HG02943 (cell line): ENCODE data around the gene SETD1A.
A peak's percentile ranks its signal among the peaks of the same experiment; 100 is the strongest.
"Not testable (repeated sequence)": the region's sequence is repeated elsewhere in the genome, so short reads cannot be mapped to it uniquely, and the experiment has no call there.

Experiments
- ATAC-seq: cut with Tn5 transposase; IDR thresholded peaks from one replicate; pipeline ENCODE4 v1.9.1; 2021; ENCODE audit warnings: mild to moderate bottlenecking, low read depth, moderate library complexity; ENCODE audit not compliant: unreplicated experiment

SETD1A gene

GRCh38 chr16:30928390-30928789, 29.2 kb upstream of the SETD1A start:
- no peak for ATAC-seq

- no peak for ATAC-seq
Observed at GRCh38 chr16:30929167-30929566, 28.4 kb upstream of the SETD1A start.

GRCh38 chr16:30930160-30930571, 27.4 kb upstream of the SETD1A start:
- ATAC-seq, result no peak

- no peak for ATAC-seq
Observed at GRCh38 chr16:30931068-30931650, 26.4 kb upstream of the SETD1A start.

- no peak for ATAC-seq
Observed at GRCh38 chr16:30934827-30935557, 22.6 kb upstream of the SETD1A start.

- ATAC-seq, result no peak
Observed at GRCh38 chr16:30937692-30938091, 19.9 kb upstream of the SETD1A start.

- not testable (repeated sequence) for ATAC-seq
Observed at GRCh38 chr16:30939571-30939970, 18.0 kb upstream of the SETD1A start.

GRCh38 chr16:30941600-30942425, 15.7 kb upstream of the SETD1A start:
- ATAC-seq, result peak; percentile 84

- no peak for ATAC-seq
Observed at GRCh38 chr16:30942426-30942806, 15.1 kb upstream of the SETD1A start.

GRCh38 chr16:30944352-30944751, 13.2 kb upstream of the SETD1A start:
- no peak for ATAC-seq

- ATAC-seq, result no peak
Observed at GRCh38 chr16:30946671-30947540, 10.6 kb upstream of the SETD1A start.

GRCh38 chr16:30947541-30947858, 10.1 kb upstream of the SETD1A start:
- no peak for ATAC-seq

GRCh38 chr16:30947859-30948666, 9.5 kb upstream of the SETD1A start:
- ATAC-seq, result peak; percentile 10

- ATAC-seq, result peak; percentile 62
Observed at GRCh38 chr16:30948667-30949649, 8.6 kb upstream of the SETD1A start, which contains the start of gene ORAI3. TSS of gene ORAI3 (plus strand) at chr16:30949068. CDS start at chr16:30949290, 222 bp downstream.

- ATAC-seq, result peak; percentile 46
Observed at GRCh38 chr16:30949650-30950515, 7.7 kb upstream of the SETD1A start.

GRCh38 chr16:30950516-30951065, 7.0 kb upstream of the SETD1A start:
- ATAC-seq, result no peak

- no peak for ATAC-seq
Observed at GRCh38 chr16:30951193-30951592, 6.4 kb upstream of the SETD1A start.
